GM12878 (cell line): Measurements from ENCODE around the gene C19orf67. TPM values are rescaled to one million over a fixed set of nuclear protein-coding genes. Genes with fewer than 3 reads are reported as not detected.

Experiments
- ATAC-seq: fragments of 200-7000 bp; cut with Tn5 transposase; 3 replicates; pipeline ENCODE4 v1.9.1; 2020; ENCODE audit warnings: mild to moderate bottlenecking, moderate library complexity
- BruUV-seq: library from RNA; stranded (reverse); fragments of 400-500 nt; replicated peaks from 2 replicates; lab custom pipeline; 2021; lab: Mats Ljungman, UMichigan
- CTCF ChIA-PET: fragments of 300-600 bp; sonication (Branson Sonifier 250); formaldehyde crosslinking; extraction: SDS; loops from one replicate; lab custom pipeline; 2021; ENCODE audit warnings: inconsistent platforms; lab: Yijun Ruan, JAX
- POLR2A ChIA-PET: fragments of 350-600 bp; formaldehyde crosslinking; extraction: SDS; loops from one replicate; lab custom pipeline; 2021; ENCODE audit warnings: inconsistent platforms; lab: Charles Lee
- RAD21 ChIA-PET: fragments of 300-600 bp; sonication (Branson Sonifier 250); formaldehyde crosslinking; loops from one replicate; lab custom pipeline; 2023; ENCODE audit warnings: antibody characterized with exemption; ENCODE audit not compliant: unreplicated experiment; lab: Charles Lee
- SMC1A ChIA-PET: fragments of 300-600 bp; sonication (Branson Sonifier 250); formaldehyde crosslinking; loops from one replicate; lab custom pipeline; 2023; ENCODE audit not compliant: unreplicated experiment, uncharacterized antibody; lab: Charles Lee
- DNase-seq: peaks from one replicate; pipeline ENCODE4 v3.0.0-alpha.2; 2011; ENCODE audit warnings: low read depth, low spot score
- FAIRE-seq: peaks from 3 replicates; lab custom pipeline; 2011; peaks lifted over from hg19 to GRCh38; lab: Jason Lieb, UNC
- H2AFZ ChIP-seq: 2 replicates; pipeline ENCODE4 v1.6.0; 2011; ENCODE audit warnings: low read depth, low read length, control low read depth; ENCODE audit not compliant: control insufficient read depth
- H3K27ac ChIP-seq: 2 replicates; pipeline ENCODE4 v1.5.1; 2011; ENCODE audit warnings: control low read depth; ENCODE audit not compliant: control insufficient read depth, insufficient read depth
- H3K27me3 ChIP-seq, 2 experiments: replicated peaks in 1 of 2; 2 replicates each; pipeline versions ENCODE4 v1.6.0 to v1.6.1; 2011; ENCODE audit warnings: low read length in 1 of 2; ENCODE audit not compliant: control insufficient read depth in 2 of 2, insufficient read depth in 2 of 2
- H3K36me3 ChIP-seq, 2 experiments: 2 replicates each; pipeline ENCODE4 v1.5.1; 2011; ENCODE audit warnings: low read length in 1 of 2; ENCODE audit not compliant: control insufficient read depth in 2 of 2, insufficient read depth in 2 of 2
- H3K4me1 ChIP-seq: 2 replicates; pipeline ENCODE4 v1.6.1; 2011; ENCODE audit warnings: mild to moderate bottlenecking, low read length, moderate library complexity, mixed read lengths; ENCODE audit not compliant: control insufficient read depth, insufficient read depth
- H3K4me2 ChIP-seq: 2 replicates; pipeline ENCODE4 v1.6.0; 2011; ENCODE audit warnings: control low read depth; ENCODE audit not compliant: control insufficient read depth, insufficient read depth
- H3K4me3 ChIP-seq: fragments of 200-600 bp; sonication (generic); 2 replicates; pipeline ENCODE4 v1.5.1; 2016
- H3K79me2 ChIP-seq: 2 replicates; pipeline ENCODE4 v1.6.0; 2011; ENCODE audit warnings: low read length; ENCODE audit not compliant: control insufficient read depth, insufficient read depth
- H3K9ac ChIP-seq: 2 replicates; pipeline ENCODE4 v1.8.0; 2011; ENCODE audit warnings: low read length, control low read depth, mixed read lengths; ENCODE audit not compliant: control insufficient read depth, insufficient read depth
- H3K9me3 ChIP-seq: replicated peaks from 3 replicates; pipeline ENCODE4 v1.5.1; 2011; ENCODE audit warnings: mild to moderate bottlenecking, low read length; ENCODE audit not compliant: control insufficient read depth, insufficient read depth
- H4K20me1 ChIP-seq: 2 replicates; pipeline ENCODE4 v1.6.0; 2011; ENCODE audit not compliant: control insufficient read depth, insufficient read depth
- ASH2L ChIP-seq: fragments of 300-600, 200-600 bp; sonication (generic); IDR thresholded peaks from 2 replicates; pipeline ENCODE4 v1.6.1; 2017; ENCODE audit warnings: low read depth, mild to moderate bottlenecking, borderline replicate concordance
- BCLAF1 ChIP-seq: fragments of 450-650 bp; IDR thresholded peaks from 2 replicates; pipeline ENCODE4 v1.6.1; 2017; ENCODE audit warnings: antibody characterized with exemption, mild to moderate bottlenecking, moderate library complexity
- BRCA1 ChIP-seq: IDR thresholded peaks from 2 replicates; pipeline ENCODE4 v1.6.1; 2011; ENCODE audit warnings: low read depth, low read length, improper control_type of control experiment
- CBX5 ChIP-seq: sonication (generic); IDR thresholded peaks from 2 replicates; pipeline ENCODE4 v1.6.1; 2016; ENCODE audit warnings: low read depth, moderate library complexity, mild to moderate bottlenecking, inconsistent platforms
- HCFC1 ChIP-seq: fragments of 150-350 bp; IDR thresholded peaks from 2 replicates; pipeline ENCODE4 v1.6.1; 2014; ENCODE audit warnings: low read length
- IKZF1 ChIP-seq: fragments of 450-650 bp; conservative IDR thresholded peaks from 2 replicates; pipeline ENCODE4 v1.6.1; 2017; ENCODE audit warnings: antibody characterized with exemption, mild to moderate bottlenecking
- JUNB ChIP-seq: IDR thresholded peaks from 2 replicates; pipeline ENCODE4 v1.6.1; 2016; ENCODE audit warnings: antibody characterized with exemption, mild to moderate bottlenecking
- LARP7 ChIP-seq: fragments of 450-650 bp; IDR thresholded peaks from 2 replicates; pipeline ENCODE4 v1.6.1; 2017; ENCODE audit warnings: mild to moderate bottlenecking
- NFYA ChIP-seq: IDR thresholded peaks from 2 replicates; pipeline ENCODE4 v1.6.1; 2011; ENCODE audit warnings: low read depth, mild to moderate bottlenecking, low read length, improper control_type of control experiment, borderline replicate concordance
- NFYB ChIP-seq: IDR thresholded peaks from 2 replicates; pipeline ENCODE4 v1.6.1; 2011; ENCODE audit warnings: low read depth, mild to moderate bottlenecking, low read length, improper control_type of control experiment, moderate library complexity; ENCODE audit not compliant: insufficient read depth
- POLR2AphosphoS2 ChIP-seq: IDR thresholded peaks from 2 replicates; pipeline ENCODE4 v1.6.1; 2011; ENCODE audit warnings: low read depth, mild to moderate bottlenecking, low read length, improper control_type of control experiment, moderate library complexity
- RAD51 ChIP-seq: fragments of 450-650 bp; IDR thresholded peaks from 2 replicates; pipeline ENCODE4 v1.6.1; 2016; ENCODE audit warnings: moderate library complexity, mild to moderate bottlenecking, inconsistent platforms
- RELB ChIP-seq: fragments of 450-650 bp; IDR thresholded peaks from 2 replicates; pipeline ENCODE4 v1.6.1; 2017; ENCODE audit warnings: low read depth, mild to moderate bottlenecking, moderate library complexity
- SIN3A ChIP-seq: IDR thresholded peaks from 2 replicates; pipeline ENCODE4 v1.6.1; 2012; ENCODE audit warnings: low read depth, low read length, improper control_type of control experiment
- STAT3 ChIP-seq: IDR thresholded peaks from 2 replicates; pipeline ENCODE4 v1.6.1; 2011; ENCODE audit warnings: low read depth, low read length, improper control_type of control experiment
- TAF1 ChIP-seq: IDR thresholded peaks from 2 replicates; pipeline ENCODE4 v1.6.1; 2011; ENCODE audit warnings: mild to moderate bottlenecking, low read depth, low read length, borderline replicate concordance
- TCF12 ChIP-seq: IDR thresholded peaks from 2 replicates; pipeline ENCODE4 v1.6.1; 2011; ENCODE audit warnings: low read depth, mild to moderate bottlenecking, low read length
- YY1 ChIP-seq: IDR thresholded peaks from 2 replicates; pipeline ENCODE4 v1.6.1; 2011; ENCODE audit warnings: low read depth, mild to moderate bottlenecking, low read length
- WGBS: methylation state at CpG from one replicate; pipeline ENCODE4 v1.1.6; 2016; ENCODE audit warnings: low lambda C conversion rate; ENCODE audit not compliant: insufficient replicate concordance, insufficient coverage; ENCODE audit errors: missing lambda C conversion rate; 5-methylcytosine and 5-hydroxymethylcytosine counted together
- in situ Hi-C: fragments of 300-500 bp; cut with MboI; formaldehyde crosslinking; loops from 9 replicates; pipeline ENCODE4 v1.14.3; 2018; ENCODE audit warnings: mixed read lengths
- intact Hi-C: fragments of 100-400 bp; cut with micrococcal nuclease; formaldehyde crosslinking; loops from one replicate; pipeline ENCODE4 v1.14.2; 2022; ENCODE audit not compliant: unreplicated experiment
- polyA plus RNA-seq, 11 experiments: library from polyadenylated mRNA; depleted of rRNA in 4 of 11; unstranded in 6 of 11; stranded (reverse) in 5 of 11; fragments of >200 nt; fragmentation: Nextera tagmentation in 4 of 11; fragmentation: Illumina TruSeq in 1 of 11; extraction: Ambion mirVana in 4 of 11; extraction: Trizol in 1 of 11; gene quantifications; 1 replicate in 1 of 11; 2 replicates in 10 of 11; pipeline versions ENCODE4 v1.2.1 to v1.2.3, GENCODE V29; 2011 to 2016; ENCODE audit warnings: inconsistent platforms in 2 of 11, missing spikeins in 2 of 11, low read depth in 1 of 11
- total RNA-seq, 4 experiments: library from RNA; depleted of rRNA in 3 of 4; stranded (reverse); fragments of >200 nt in 3 of 4; fragmentation: Illumina TruSeq in 1 of 4; extraction: Trizol in 1 of 4; gene quantifications; 2 replicates each; pipeline versions ENCODE4 v1.2.1 to v1.2.3, GENCODE V29; 2013 to 2021
- TF ChIP-seq, protein P1 (sequence below): fragments of 450-650 bp; IDR thresholded peaks from 2 replicates; pipeline ENCODE4 v1.6.1; 2017; ENCODE audit warnings: mild to moderate bottlenecking, low read depth, inconsistent platforms; ENCODE audit not compliant: poor library complexity, severe bottlenecking

The C19orf67 gene
- total and polyA plus RNA-seq, 10 of the 15 experiments (the other 5 are each of a cell fraction or from before 2014, with no cell fraction given): 0.14 TPM; not detected in 9

GRCh38 chr19:14056069-14056666 lies 29.4 kb downstream of the C19orf67 start:
- Histone ChIP-seq H3K9ac (no peak overlapping the region), H3K4me2 (no peak overlapping the region), H3K27ac (no peak overlapping the region), H3K36me3 (peaks cover 0 to 3% of the 10 kb centered on the region in 2 experiments; a peak in 3 of 4 replicates), H3K27me3 (peaks cover 0 to 6% of the 10 kb centered on the region in 2 experiments), H3K79me2 (no peaks in the 10 kb centered on the region), H2AFZ (no peak overlapping the region), H3K9me3 (no peaks in the 10 kb centered on the region), H3K4me3 (no peak overlapping the region), H3K4me1 (no peaks in the 10 kb centered on the region), H4K20me1 (no peaks in the 10 kb centered on the region; the same call in 1 of the 2 replicates)
- no peak for ATAC-seq
- no TSS peak for BruUV-seq
- intact Hi-C loops: no loop called here
- no peak for DNase-seq
- ChIA-PET POLR2A (interaction anchor here (0.6 kb wide), 1 partner anchor 294 kb away, joined by 3 read pairs; no protein-coding TSS in a partner anchor), SMC1A (no interaction called here), RAD21 (interaction anchor here (1.2 kb wide), 1 partner anchor 177 kb away, joined by 3 read pairs; no protein-coding TSS in a partner anchor), CTCF (interaction anchor here (1.0 to 5.3 kb wide), 4 partner anchors 13 to 176 kb away, joined by 3 to 52 read pairs (median 4); partner anchors contain the start of genes IL27RA and MISP3)
- 60% methylated on average over 10 of the region's 10 CpGs for WGBS
- FAIRE-seq: no peak
- in situ Hi-C loops: loop anchor here (25.0 kb wide), 1 partner anchor 769 kb away; no protein-coding TSS in a partner anchor
- no peak for TF ChIP-seq RELB
- TF ChIP-seq SIN3A: no peak
- TF ChIP-seq BRCA1: no peak
- no peak for TF ChIP-seq NFYB
- no peak for TF ChIP-seq TCF12
- no peak for TF ChIP-seq ASH2L
- TF ChIP-seq TAF1: no peak
- TF ChIP-seq, protein P1, sequence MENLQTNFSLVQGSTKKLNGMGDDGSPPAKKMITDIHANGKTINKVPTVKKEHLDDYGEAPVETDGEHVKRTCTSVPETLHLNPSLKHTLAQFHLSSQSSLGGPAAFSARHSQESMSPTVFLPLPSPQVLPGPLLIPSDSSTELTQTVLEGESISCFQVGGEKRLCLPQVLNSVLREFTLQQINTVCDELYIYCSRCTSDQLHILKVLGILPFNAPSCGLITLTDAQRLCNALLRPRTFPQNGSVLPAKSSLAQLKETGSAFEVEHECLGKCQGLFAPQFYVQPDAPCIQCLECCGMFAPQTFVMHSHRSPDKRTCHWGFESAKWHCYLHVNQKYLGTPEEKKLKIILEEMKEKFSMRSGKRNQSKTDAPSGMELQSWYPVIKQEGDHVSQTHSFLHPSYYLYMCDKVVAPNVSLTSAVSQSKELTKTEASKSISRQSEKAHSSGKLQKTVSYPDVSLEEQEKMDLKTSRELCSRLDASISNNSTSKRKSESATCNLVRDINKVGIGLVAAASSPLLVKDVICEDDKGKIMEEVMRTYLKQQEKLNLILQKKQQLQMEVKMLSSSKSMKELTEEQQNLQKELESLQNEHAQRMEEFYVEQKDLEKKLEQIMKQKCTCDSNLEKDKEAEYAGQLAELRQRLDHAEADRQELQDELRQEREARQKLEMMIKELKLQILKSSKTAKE: no peak
- no peak for TF ChIP-seq IKZF1
- no peak for TF ChIP-seq POLR2AphosphoS2
- no peak for TF ChIP-seq BCLAF1
- TF ChIP-seq YY1: no peak
- TF ChIP-seq LARP7: no peak
- no peak for TF ChIP-seq JUNB
- TF ChIP-seq RAD51: no peak
- TF ChIP-seq NFYA: no peak
- no peak for TF ChIP-seq HCFC1
- TF ChIP-seq CBX5: no peak
- no peak for TF ChIP-seq STAT3
